Activated CD4-positive, alpha-beta T cell treated with anti-CD3 and anti-CD28 coated beads for 48 hours (primary cell): ENCODE results near the gene HRH2.
"Not testable (repeated sequence)": the region's sequence is repeated elsewhere in the genome, so short reads cannot be mapped to it uniquely, and the experiment has no call there.

ENCODE experiments used
- DNase-seq: peaks from one replicate; pipeline ENCODE4 v3.0.0-alpha.2; 2020

HRH2 gene

GRCh38 chr5:175650430-175651205 lies 7.3 kb upstream of the HRH2 start:
- DNase-seq = not testable (repeated sequence)

- peak; percentile 87 for DNase-seq
Measured at GRCh38 chr5:175652741-175653663, 4.9 kb upstream of the HRH2 start.

- peak; percentile 11 for DNase-seq
Measured at GRCh38 chr5:175653763-175654162, 4.1 kb upstream of the HRH2 start.

GRCh38 chr5:175654339-175654738 lies 3.5 kb upstream of the HRH2 start:
- DNase-seq = no peak

GRCh38 chr5:175654807-175655206 lies 3.1 kb upstream of the HRH2 start:
- DNase-seq = peak; percentile 49

- DNase-seq = no peak
Measured at GRCh38 chr5:175655411-175655810, 2.5 kb upstream of the HRH2 start.

- DNase-seq = no peak
Measured at GRCh38 chr5:175656966-175657365, 905 bp upstream of the HRH2 start.

GRCh38 chr5:175658299-175659145 lies 651 bp downstream of the HRH2 start:
- peak; percentile 52 for DNase-seq

GRCh38 chr5:175659546-175660253 lies 1.8 kb downstream of the HRH2 start:
- DNase-seq = peak; percentile 40

- DNase-seq = no peak
Measured at GRCh38 chr5:175663186-175664184, 5.6 kb downstream of the HRH2 start.

GRCh38 chr5:175664723-175665122 lies 6.9 kb downstream of the HRH2 start:
- no peak for DNase-seq

GRCh38 chr5:175666216-175666615 lies 8.3 kb downstream of the HRH2 start:
- no peak for DNase-seq

GRCh38 chr5:175668006-175668405 lies 10.1 kb downstream of the HRH2 start:
- DNase-seq = no peak

GRCh38 chr5:175670372-175670771 lies 12.5 kb downstream of the HRH2 start:
- DNase-seq = no peak

GRCh38 chr5:175671013-175671412 lies 13.1 kb downstream of the HRH2 start:
- DNase-seq = no peak

- no peak for DNase-seq
Measured at GRCh38 chr5:175672976-175673648, 15.2 kb downstream of the HRH2 start.

GRCh38 chr5:175674731-175675346 lies 17.0 kb downstream of the HRH2 start:
- no peak for DNase-seq

- no peak for DNase-seq
Measured at GRCh38 chr5:175675873-175676272, 18.0 kb downstream of the HRH2 start.

GRCh38 chr5:175677571-175677970 lies 19.7 kb downstream of the HRH2 start:
- no peak for DNase-seq

GRCh38 chr5:175678074-175678473 lies 20.2 kb downstream of the HRH2 start:
- DNase-seq = no peak
